Esophagus squamous epithelium (tissue), 4 donors: ENCODE measurements around the gene CHPT1.

Source experiments
- CTCF ChIP-seq, 6 experiments: fragments of 450-650 bp in 4 of 6; fragments of 200-600 bp in 2 of 6; sonication (generic) in 2 of 6; IDR thresholded peaks; one replicate each; pipeline ENCODE4 v1.5.1; 2016 to 2019; ENCODE audit warnings: antibody characterized with exemption in 6 of 6, mild to moderate bottlenecking in 4 of 6, moderate library complexity in 4 of 6
- POLR2A ChIP-seq, 4 donors: fragments of 450-650 bp; IDR thresholded peaks; one replicate each; pipeline ENCODE4 v1.6.1; 2017; ENCODE audit warnings: antibody characterized with exemption in 4 of 4, mild to moderate bottlenecking in 4 of 4, moderate library complexity in 3 of 4

- TF ChIP-seq CTCF (IDR thresholded peaks at IDR 0.05) (no peak), POLR2A (IDR thresholded peaks at IDR 0.05) (no peak)
Observed at GRCh38 chr12:101675555-101675954, 21.9 kb upstream of the CHPT1 start.
